NOMO-1 treated with DMSO at 0.1 percent for 48 hours (cell line): ENCODE measurements around the gene HSBP1L1.

ENCODE experiments used
- DNase-seq: peaks from one replicate; lab custom pipeline; 2025; ENCODE audit not compliant: unreplicated experiment; lab: John Stamatoyannopoulos, UW

The HSBP1L1 gene

DNA sequence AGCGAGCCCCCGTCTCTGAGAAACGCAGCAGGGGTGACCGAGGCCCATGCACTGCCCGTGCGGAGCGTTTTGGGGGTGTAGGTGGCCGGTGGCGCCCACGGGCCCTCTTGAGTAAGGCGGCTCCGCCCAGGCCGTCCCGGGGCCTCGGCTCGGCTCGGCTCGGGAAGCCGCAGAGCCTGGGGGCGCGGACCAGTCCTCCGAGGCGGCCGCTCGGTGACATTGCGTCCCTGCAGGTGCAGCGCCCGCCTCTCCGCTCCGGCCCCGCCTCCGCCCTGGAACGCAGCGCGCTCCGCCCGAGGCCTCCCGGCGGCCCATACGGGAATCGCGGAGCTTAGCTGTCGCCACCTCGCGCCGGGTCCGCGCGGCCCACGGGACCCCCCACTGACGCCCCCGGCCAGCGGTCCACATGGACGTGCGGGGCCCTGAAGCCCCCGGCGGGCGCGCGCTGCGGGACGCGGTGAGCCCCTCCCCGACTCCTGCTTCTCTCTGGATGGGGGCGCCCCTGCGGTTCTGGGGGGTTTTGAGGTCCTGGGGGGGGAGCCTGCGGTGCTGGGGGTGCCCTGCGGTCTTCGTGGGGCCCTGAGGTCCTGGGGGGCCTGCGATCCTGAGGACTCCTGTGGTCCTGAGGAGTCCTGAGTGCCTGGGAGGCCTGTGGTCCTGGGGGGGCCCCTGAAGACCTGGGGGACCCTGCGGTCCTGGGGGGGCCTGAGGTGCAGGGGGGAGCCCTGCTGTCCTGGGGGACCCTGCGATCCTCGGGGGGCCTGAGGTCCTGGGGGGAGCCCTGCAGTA lies at the start of gene HSBP1L1:
Gene HSBP1L1 (plus strand): TSS at position 314 of the 789 bp plus-strand sequence. CDS start 93 bp downstream, at position 407.
- peak; percentile 61 for DNase-seq

DNA sequence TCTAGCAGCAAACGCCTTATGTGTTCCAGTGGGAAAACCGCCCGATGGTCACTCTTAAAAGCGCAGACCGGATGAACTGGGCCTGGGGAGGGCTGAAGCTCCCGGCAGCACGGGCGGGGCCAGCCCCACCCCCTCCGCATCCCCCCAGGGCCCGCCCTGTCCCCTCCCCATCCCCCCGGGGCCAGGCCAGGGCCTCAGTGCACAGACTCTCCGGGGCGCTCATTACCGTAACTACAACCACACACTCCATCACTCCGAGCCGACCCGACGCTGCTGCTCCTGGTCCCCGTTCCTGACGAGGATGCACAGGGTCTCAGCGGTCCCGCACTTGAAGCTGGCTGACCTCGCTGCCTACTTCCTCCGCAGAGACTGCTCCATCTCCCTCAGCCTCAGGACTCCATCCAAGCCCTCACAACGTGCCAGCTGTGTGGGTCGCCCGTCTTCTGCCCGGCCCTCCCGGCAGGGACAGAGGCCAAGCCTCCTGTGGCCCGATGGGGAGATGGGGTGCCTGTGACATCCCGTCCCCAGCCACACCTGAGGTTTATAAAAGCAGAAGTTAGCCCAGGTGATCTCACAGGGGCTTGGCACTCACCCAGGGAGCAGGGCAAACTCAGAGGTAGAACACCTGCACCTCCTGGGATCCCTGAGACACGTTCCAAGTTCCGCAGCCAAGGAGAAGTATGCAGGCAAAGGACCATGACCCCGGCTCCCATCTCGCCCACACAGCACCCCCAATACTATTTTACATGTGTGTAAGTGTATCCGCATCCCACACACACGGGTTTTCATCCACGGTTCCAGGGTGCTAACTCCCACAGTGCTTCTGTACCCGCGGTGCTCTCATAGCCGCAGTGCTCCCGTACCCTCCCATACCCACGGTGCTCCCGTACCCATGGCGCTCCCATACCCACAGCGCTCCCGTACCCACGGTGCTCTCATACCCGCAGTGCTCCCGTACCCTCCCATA lies 49.0 kb upstream of the HSBP1L1 start:
- no peak for DNase-seq

DNA sequence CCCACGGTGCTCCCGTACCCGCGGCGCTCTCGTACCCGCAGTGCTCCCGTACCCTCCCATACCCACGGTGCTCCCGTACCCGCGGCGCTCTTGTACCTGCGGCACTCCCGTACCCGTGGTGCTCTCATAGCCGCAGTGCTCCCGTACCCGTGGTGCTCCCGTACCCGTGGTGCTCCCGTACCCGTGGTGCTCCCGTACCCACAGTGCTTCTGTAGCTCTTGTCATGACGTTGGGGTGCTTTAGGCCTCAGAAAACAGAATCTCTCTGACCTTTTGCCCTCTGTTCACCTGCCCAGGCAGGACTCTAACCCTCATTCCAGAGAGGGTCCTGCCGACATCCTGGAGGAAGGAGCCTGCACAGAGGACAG lies 48.3 kb upstream of the HSBP1L1 start:
- DNase-seq = no peak

DNA sequence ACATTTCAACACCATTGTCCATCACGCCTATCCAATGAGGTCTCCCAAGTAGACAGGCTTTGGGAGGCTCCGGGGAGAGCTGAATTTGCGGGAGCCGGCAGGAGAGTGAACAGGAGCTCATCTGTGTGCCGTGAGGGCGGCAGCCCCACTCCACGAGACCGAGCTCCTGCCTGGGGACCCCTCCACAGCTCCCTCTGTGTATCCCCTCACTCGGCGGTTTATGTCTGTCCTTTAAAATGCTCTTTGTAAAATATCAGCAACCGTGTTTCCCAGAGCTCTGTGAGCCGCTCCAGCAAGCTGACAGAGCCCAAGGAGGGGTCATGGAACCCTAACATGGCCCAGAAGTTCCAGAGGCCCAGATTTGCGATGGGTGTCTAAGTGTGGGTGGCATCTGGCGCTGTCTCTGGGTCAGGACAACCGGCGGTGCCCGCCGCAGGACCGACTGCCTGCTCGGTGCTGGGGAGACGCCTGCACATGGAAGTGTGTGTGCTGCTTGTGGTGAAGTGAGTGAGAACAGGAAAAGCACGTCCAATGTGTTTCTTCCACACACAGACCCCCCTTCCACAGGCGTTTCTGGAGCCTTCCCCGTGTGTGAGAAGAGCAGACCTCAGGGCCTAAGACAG lies 47.8 kb upstream of the HSBP1L1 start:
- no peak for DNase-seq

DNA sequence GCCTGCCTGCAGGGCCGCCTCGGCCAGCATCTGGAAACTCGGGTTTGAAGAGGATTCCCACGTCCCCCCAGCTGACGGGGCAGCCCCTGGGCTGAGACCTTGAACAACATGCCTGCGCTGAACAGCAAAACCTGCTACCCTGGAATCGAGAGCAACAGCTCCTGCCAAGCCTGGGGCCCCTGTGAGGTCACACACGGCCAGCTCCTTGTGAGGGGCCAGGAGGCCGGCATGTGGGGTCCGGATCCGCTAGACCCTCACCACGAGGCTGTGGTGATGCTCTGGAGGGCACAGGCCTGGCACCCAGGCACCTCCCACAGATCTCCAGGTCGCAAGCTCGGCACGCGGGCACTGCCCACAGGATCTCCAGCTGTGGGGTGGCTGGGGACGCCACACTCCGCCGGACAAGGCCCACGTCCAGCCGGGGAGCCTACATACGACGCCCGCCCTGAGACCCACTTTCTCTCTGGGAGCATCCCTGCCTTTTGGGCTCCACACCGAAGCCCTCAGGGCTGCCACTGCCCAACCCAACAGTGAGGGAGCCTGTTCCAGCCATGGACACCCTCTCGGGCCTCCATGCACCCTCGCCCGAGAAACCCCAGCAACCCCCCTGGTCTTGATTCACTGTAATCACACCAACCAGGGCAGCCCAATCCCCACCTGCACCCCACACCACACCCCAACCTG lies 47.1 kb upstream of the HSBP1L1 start:
- no peak for DNase-seq

DNA sequence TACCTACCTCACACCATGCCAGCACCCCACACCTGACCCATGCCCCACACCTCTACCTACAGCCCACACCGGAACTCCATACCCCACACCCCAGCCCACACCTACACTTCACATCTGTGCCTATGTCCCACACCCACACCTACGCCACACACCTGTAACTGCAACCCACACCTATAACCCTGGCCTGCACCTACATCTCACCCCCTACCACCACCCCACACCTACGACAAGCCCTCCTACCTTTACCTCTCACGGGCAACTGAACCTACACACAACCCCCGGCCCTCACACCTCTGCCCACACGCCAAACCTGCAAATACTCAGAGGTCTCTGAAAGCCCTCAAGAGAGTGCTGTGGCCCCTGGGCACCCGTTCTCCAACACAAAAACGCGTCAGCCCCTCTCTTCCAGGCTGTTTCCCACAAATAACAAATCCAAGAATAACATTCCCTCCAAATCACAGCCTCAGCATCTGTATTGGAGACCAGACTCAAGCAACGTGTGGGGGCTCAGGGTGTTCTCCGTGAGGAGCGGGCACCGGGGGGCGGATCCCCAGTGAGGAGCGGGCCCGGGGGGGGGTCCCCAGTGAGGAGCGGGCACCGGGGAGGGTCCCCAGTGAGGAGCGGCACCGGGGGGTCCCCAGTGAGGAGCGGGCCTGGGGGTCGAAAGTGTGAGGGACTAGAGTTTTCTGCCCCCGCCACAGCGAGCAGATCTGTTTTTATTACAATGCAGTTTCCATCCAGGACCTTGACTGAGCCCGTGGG lies 46.4 kb upstream of the HSBP1L1 start:
- no peak for DNase-seq

DNA sequence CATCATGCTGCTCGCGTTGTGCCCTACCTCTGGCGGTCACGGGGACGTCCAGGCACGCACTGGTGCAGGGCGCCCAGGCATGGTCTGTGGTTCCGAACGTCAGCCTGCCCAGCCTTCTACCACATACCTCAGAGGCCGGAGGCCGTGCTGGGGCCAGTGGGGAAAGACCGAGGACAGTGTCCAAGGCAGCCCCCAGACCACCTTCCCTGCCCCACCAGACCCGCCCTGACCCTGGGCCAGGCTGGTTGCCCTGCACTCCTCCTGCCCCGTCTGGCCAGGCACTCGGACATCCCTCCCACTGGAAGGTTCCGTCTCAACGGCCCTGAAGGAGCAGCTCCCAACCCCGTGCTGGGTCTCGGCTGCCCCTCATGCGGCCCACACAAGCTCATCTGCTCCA lies 45.8 kb upstream of the HSBP1L1 start:
- DNase-seq = no peak

DNA sequence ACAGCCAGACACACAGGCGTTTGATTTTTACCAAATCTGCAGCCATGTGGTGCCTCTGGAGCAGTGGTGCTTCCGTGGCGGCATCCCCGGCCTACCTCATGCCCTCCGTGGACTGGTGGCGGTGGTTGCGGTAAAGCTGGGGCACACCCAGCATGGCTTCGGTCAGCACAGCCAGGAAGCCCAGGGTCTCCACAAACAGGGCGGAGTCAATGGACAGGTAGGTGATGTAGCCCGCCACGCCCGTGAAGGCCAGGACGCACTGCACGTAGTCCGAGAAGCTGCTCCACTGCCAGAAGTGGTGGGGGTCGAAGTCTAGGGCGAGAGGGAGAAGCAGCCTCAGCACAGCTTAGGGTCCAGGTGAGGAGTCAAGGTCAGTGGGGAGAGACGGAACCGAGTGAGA lies 45.4 kb upstream of the HSBP1L1 start:
- no peak for DNase-seq

DNA sequence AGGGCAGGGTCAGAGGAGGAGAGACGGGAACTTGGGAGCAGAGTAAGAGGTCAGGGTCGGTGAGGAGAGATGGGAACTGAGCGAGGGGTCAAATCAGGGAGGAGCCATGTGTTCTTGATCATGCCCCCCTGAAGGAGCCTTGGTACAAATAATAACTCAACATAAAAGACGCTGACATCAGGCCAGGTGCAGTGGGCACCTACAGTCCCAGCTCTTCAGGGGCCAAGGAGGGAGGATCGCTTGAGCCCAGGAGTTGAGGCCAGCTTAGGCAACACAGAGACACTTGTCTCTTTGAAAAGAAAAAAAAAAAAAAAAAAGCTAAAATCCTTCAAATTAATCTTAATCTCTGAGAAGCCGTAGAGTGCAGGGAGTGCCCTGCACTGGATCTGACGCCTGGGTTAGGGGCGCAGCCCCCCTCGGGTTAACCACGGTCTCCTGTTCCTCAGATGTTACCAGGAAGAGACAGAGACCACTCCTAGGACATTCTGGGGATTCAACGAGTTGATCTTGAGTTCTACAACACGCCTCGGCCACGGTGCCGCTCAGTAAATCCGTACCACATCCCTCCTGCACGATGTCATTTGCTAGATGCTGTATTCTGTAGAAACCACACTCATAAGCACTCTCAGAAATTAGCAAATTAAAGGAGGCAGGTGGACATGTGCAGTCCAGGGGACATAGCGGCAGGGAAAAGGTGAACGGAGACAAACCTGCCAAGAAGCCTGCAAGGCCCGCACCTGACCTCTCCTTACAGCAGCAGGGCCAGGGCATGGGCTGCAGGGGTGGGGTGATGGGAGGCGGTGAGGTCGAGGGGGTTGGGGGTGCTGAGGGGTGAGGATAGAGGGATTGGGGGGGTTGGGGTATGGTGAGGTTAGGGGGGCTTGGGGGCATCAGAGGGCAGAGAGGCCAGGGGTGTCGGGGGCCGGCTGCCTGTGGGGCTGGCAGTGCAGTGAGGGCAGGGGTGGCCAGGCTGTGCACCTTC lies 42.2 kb upstream of the HSBP1L1 start:
- no peak for DNase-seq

DNA sequence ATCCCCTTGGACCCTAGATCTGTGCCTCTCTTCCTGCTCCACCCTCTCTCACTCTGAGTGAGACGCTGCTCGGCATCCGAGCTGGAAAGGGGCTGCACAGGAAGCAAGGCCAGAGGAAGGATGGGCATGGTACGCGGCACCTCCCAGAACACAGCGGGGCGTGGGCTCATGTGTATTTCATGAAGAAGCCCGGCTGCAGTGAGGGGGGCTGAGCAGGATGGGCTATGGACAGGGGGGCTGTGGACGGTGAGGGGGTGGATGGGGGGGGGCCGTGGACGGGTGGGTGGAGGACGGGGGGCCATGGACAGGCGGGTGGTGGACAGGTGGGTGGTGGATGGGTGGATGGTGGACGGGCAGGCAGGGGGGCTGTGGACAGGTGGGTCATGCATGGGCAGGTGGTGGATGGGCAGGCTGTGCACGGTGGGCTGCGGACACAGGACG lies 41.5 kb upstream of the HSBP1L1 start:
- no peak for DNase-seq

DNA sequence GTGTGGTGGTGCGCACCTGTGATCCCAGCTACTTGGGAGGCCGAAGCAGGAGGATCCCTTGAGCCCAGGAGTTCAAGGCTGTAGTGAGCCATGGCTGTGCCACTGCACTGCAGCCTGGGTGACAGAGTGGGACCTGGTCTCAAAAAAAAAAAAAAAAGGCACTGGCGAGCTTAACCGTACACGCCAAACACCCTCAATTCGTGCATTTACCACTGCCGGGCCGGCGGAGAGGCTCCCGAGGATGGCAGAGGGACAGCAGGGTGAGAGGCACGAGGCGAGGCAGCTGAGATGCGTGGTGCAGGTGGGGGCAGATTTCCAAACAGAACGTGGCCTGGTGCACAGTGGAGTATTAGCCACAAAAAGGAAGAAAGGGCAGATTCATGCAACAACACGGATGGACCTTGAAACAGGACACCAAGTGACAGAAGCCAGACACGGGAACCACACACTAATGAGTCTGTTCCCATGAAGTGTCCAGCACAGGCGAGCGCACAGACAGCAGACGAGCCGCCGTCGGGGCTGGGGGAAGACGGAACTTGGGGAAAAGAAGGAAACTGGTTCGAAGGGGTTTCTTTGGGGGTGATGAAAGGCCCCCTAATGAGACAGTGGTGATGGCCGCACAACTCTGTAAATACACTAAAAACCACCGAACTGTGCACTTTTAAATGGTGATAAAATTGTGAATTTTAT lies 40.4 kb upstream of the HSBP1L1 start:
- DNase-seq = no peak

DNA sequence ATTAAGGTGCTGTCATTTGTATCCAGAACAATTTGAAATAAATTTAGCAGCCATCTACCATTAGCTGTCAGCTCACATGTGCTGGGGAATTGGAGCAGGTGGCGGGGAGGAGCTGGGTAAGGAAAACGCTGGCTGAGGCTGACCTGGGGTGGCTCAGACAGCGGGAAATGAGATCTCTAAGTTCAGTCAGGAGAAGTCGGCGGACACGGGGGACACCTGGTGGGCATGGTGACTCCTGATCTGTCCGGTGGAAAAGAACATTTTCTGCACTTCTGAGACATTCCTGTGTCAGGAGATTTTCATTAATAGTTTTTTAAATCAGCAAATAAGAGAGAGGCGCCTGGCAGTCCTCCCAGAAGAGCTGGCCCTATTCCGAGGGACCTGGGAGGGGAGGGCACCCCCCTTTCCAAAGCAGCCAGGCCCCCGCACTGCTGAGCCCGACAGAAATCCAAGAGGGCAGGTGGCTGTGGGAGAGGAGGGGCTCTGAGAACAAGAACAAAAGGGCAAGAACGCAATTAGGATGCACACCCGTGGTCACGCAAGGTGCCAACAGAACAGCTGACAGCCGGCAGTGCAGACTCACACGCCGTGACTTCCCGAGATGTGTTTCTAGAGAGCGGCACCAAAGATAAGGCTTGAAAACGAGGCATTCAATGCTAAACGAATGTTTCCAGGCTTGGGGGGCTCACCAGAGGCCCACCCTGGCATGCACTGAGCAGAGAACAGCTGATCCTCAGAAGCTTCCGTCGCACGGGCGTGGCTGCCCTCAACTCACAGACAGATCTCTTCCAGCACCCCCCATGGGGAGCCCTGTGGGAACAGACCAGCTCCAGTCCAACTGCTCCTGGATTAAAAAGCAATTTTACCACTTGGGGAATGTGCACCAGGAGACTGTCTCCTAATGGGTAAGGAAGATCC lies 39.4 kb upstream of the HSBP1L1 start:
- DNase-seq = no peak

DNA sequence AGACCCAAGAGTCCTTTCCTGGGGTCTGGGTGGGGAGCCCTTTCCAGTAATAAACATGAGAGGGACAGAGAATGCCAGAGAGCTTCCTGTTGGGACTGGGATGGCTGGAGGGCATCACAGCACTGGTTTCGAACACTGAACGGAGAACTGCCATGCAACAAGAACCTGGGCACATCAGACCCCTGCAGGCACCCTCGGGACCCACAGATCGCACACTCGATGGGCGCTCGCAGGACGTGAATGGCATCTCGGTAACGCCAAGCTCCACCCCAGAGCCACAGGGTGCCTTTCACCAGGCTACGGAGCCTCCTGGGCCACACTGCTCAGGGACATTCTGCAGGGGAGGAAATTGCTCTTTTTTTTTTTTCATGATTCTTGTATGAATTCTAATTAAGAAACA lies 38.1 kb upstream of the HSBP1L1 start:
- DNase-seq = no peak

DNA sequence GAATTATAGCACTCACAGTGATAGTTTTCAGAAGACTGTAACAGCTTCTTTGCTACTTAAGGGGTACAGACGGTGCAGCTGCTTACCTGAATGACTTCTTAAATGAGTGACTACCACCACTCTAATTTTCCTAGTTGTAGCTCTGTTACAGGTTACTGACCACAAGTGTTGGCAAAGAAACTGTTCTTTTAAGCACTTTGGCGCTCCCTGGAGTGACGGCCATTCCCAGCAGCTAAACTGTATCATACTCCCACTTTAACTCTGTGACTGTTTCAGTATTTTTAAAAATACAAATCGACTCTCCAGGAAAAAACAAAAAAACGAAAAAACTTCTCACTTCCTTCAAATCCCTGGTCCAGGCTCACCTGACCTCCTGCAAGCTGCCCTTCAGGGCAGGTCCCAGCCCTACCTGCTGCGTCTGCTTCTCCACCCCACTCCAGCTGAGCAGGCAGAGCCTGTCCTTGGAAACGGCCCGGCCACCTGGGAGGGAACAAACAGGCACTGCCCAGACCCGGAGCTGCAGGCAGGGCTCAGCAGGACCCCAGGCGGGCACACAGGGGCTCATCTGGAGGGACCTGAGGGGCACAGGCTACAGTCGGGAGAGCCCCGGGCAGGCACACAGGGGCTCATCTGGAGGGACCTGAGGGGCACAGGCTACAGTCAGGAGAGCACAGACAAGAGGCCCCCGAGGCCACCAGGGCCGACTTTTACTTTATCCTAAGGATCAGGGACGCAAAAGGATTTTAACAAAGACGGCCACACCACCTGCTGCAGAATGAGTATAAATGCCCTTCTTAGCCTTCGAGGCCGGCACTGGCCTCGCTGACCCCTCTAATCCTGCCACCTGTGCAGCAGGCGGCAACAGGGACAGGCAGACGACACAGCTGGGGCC lies 37.5 kb upstream of the HSBP1L1 start:
- DNase-seq = no peak

DNA sequence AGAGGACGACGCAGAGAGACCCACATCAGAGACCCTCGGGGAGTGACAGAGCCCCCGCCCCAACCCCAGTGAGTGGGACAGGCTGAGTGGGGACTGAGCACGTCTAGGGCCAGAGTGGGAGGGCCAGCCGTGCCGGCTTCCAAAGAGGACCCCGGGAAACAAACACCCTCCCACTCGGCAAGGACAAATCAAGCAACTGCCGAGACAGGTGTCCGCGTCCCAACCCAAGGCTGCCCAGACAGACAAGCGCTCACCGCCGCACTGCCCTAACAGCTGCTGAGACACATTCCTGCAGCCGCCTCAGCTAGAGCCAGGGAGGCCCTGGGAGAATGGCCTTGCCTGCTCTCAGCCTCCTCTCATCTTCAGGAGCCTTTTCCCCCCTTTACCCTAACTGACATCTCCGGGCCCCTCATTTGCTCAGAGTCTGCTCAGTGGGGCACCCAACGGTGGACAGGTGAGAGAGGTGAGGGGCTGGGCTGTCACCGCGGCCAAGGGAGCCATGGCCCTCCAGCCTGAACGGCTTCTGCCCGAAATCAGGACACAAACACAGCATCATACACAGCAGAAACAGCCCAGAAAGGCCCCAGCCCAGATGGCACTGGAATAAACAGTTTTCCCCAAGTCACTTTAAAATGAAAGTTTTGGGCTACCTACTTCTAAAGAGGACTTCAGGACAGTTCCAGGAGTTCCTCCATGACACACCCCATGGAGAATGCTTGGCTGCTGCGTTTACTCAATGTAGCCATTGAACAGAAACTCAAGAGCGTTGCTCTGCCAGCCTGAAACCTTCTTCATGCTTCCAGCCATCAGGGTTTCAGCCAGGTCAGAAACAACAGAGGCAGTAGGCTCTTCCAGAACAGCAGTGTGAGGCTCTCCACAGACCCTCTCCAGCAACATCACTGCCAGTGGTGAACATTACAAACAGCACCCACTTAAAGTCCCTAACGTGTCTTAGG lies 36.6 kb upstream of the HSBP1L1 start:
- DNase-seq = no peak
